GM21367 (cell line): ENCODE measurements around the gene USP48.
"Not testable (repeated sequence)": the region's sequence is repeated elsewhere in the genome, so short reads cannot be mapped to it uniquely, and the experiment has no call there.

Source experiments
- ATAC-seq: cut with Tn5 transposase; IDR thresholded peaks from one replicate; pipeline ENCODE4 v1.9.1; 2021; ENCODE audit not compliant: unreplicated experiment

The USP48 gene

DNA sequence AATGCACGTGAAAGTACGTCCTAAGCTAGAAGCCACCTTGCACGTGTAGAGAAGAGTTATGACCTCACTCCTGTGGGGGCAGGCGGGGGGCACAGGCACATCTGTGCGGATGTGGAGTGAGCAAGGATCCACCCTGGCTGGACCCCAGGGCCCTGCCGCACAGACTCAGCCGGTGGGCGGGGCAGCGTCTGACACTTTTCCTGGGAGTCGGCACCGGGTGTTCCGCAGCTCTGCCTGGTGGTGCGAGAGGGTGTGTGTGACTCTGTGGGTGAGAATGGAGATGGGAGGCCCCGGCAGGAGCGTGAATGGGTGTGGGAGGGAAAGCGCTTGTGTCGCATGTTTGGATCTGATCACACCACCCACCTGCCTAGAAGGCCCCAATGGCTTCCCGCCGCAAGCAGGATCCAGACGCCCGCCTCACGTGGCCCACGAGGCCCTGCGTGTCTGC is 143.3 kb downstream of the USP48 start:
- ATAC-seq, result no peak

GRCh38 chr1:21638531-21639341 is 144.2 kb downstream of the USP48 start:
- no peak for ATAC-seq

- no peak for ATAC-seq
Measured at GRCh38 chr1:21637514-21637913, 145.4 kb downstream of the USP48 start.

DNA sequence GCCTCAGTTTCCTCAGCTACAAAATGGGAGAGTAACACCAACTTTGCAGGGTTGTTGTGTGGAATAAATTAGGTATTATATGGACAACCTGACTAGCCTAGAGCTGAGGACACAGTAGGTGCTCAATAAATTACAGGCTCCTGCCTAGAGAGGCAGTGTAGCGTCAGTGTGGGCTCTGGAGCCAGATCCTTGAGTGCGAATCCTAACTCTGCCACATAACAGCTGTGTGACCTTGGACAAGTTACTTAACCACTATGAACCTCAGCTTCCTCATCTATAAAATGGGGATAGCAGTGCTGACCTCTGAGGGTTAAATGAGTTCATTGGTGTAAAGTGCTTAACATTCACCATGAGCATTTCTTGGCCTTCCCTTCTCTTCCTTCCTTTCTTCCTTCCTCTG is 146.9 kb downstream of the USP48 start:
- no peak for ATAC-seq

DNA sequence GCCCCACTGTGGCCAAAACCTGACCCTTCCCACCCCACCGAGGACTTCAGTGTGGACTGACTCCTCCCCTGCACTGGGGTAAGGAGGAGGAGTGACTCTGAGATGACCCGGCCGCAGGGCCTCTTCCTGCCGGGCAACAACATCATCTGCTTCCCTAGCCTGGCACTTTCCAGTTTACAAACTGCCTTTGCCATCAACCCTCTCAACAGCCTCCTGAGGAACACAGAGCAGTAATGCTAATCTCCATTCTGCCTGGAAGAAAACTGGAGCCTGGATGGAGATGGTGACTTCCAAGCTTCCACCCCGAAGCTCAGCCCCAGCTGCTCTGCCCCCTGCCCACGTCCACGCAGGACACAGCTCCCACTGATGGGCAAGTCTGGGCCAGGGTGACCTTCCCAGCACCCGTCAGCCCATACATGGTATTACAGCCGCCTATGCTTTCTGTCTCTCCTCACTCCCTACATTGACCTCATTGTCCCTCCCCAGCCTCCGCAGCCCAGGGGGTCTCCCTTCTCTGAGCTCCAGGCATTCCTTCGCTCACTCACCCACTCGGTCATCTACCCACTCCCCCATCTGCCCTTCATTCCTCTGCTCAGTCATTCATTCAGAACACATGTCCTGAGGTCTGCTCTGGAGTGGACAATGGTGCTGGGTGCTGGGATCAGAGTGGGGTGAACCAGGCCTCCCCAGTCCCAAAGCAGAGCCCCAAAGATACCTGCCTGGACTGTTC is 148.0 kb downstream of the USP48 start:
- ATAC-seq, result no peak

- no peak for ATAC-seq
Measured at GRCh38 chr1:21633992-21634805, 148.8 kb downstream of the USP48 start.

DNA sequence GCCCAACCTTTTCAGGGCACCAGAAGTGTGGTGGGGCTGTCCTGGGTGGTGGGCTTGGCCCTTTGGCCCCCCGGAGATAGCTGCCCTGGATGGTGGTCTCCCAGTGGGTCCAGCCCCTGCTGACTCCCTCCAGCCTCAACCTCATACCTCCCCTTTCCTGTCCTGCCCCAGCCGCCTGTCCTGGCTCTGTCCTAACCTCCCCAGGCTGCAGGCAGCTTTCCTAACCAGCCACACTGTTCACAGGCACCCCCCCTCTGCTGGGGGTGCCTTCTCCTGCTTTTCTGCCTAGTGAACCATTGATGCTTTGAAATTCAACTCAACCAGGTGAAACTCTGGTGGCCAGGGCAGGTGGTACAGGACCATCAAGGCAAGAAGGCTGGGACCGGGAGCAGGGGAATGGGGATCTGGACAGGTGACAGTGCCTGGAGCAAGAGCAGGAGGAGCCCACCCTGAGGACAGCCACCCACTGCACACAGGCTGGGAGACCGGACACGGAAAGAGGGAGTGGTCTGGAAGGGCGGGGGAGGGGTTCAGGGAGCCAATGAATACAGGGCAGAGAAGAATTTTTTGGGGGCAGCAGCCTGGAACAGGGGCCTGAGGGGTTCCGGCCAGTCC is 149.7 kb downstream of the USP48 start:
- no peak for ATAC-seq

GRCh38 chr1:21631944-21632887 is 150.7 kb downstream of the USP48 start:
- no peak for ATAC-seq

DNA sequence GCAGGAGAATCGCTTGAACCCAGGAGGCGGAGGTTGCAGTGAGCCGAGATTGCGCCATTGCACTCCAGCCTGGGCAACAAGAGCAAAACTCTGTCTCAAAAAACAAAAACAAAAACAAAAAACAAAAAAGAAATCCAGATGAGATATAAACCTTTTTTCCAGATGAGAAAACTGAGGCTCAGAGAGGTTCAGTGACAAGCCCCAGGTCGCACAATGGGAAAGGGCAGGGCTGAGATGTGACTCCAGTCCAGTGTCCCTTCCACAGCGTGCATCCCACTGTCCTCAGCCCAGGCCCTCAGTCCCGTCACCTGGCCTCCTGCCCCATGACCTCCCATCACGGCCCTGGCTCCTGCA is 151.4 kb downstream of the USP48 start:
- not testable (repeated sequence) for ATAC-seq

DNA sequence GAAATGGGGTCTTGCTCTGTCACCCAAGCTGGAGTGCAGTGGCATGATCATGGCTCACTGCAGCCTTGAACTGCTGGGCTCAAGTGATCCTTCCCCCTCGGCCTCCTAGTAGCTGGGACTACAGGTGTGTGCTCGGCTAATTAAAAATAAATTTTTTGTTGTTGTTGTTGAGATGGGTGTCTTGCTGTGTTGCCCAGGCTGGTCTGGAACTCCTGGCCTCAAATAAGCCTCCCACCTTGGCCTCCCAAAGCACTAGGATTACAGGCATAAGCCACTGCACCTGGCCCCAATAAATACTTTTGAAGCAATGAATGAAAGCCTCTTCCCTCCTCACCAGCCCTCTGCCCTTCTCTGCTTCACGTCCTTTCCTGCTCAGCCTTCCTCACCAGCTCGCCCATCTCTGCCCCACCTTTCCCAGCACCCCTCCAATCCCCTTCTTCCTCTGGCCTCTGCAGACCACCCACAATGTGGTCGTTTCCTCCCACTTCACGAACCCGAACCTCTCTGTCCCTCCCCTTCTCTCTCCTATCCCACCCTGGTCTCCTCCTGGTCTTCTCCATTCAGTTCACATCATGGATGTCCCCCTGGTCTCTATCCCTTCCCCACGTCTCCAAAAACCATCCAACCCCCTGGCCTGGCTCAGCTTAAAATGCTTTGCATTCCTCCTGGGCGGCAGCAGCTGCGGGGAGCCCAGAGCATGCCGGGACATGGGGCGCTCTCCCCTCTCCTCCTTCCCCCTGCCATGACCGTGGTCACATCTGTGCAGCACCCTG is 152.2 kb downstream of the USP48 start:
- no peak for ATAC-seq

DNA sequence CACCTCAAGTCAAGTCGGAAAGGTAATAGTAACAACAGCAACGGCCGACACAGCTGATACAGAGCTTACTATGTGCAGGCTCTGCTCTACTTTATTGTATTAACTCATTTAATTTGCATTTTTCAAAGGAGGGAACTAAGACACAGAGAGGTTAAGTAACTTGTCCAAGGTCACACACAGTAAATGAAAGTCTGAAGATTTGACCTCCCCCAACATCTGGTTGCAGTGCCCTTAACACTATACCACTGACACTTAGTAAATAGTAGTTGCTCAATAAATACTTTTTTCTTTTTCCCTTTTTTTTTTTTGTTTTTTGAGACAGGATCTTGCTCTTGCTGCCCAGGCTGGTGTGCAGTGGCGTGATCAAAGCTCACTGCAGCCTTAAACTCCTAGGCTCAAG is 153.0 kb downstream of the USP48 start:
- ATAC-seq, result no peak

- no peak for ATAC-seq
Measured at GRCh38 chr1:21628798-21629393, 154.1 kb downstream of the USP48 start.
